ENCODE data around the gene UNC45A.

GRCh38 chr15:90886291-90886614 is 48.8 kb upstream of the UNC45A start:
- TF ChIP-seq CTCF (IDR thresholded peaks at IDR 0.05) (no peak), POLR2A (IDR thresholded peaks at IDR 0.05) (no peak)
